HAP-1 (cell line): ENCODE data around the gene MEG3.

Experiments
- DNase-seq, 2 experiments: peaks; one replicate each; pipeline ENCODE4 v3.0.0-alpha.2; 2016 to 2020; ENCODE audit warnings: low spot score in 2 of 2
- H3K27me3 ChIP-seq: fragments of 250-450 bp; sonication (Bioruptor Pico); 2 replicates; pipeline ENCODE4 v1.5.1; 2020; ENCODE audit warnings: low read depth, mild to moderate bottlenecking, moderate library complexity
- H3K36me3 ChIP-seq: fragments of 250-450 bp; sonication (Bioruptor Pico); replicated peaks from 2 replicates; pipeline ENCODE4 v1.5.1; 2020; ENCODE audit warnings: mild to moderate bottlenecking
- H3K4me1 ChIP-seq: fragments of 250-450 bp; sonication (Bioruptor Pico); 2 replicates; pipeline ENCODE4 v1.5.1; 2020; ENCODE audit warnings: mild to moderate bottlenecking
- H3K4me3 ChIP-seq: fragments of 250-450 bp; sonication (Bioruptor Pico); 2 replicates; pipeline ENCODE4 v1.5.1; 2020; ENCODE audit warnings: mild to moderate bottlenecking, moderate library complexity
- H3K9me3 ChIP-seq: fragments of 250-450 bp; sonication (Bioruptor Pico); 2 replicates; pipeline ENCODE4 v1.5.1; 2020; ENCODE audit warnings: mild to moderate bottlenecking, moderate library complexity
- in situ Hi-C: fragments of 300-500 bp; cut with MboI; formaldehyde crosslinking; loops from 3 replicates; pipeline ENCODE4 v1.14.3; 2020; ENCODE audit warnings: low sequenced_read_pairs, inconsistent platforms, mixed read lengths

The MEG3 gene

DNA sequence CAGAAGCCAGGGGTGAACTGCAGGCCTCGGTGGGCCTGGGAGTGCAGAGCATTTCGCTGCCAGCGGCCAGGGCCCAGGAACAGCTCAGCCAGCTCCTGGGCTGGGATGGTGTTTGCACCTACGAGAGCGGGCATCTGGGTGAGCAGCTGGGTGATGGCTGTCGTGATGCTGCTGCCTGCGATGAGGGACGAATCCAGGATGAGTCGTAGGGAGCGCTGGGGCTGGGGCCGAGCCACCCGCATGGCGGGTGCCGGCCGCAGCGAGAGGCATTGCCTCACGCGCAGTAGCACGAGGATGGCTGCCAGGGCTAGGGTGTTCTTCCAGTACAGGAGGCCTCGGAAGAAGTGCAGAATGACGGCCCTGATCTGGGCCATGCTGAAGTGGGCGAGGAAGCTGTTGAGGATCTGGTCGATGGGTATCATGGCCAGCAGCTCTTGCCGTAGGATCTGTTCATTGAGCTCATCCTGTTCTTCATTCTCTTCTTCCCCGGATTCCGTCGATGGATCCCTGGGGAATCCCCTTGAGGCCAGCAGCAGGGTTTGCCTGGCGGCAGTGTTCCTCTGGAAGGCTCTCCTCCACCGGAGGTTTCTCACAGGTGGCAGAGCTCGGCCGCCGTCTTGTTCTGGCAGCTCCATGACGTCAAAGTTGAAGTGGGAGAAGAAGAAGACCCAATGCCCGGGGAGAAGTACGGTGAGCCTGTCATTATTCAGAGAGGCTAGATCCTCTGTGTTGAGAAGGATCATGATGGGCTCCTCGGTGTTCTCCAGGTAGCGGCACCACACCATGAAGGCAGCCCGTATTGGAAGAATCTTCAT, 55.5 kb downstream of the MEG3 start:
- in situ Hi-C loops: no loop called here
- Histone ChIP-seq H3K27me3 (no peaks in the 10 kb centered on the region), H3K36me3 (no peaks in the 10 kb centered on the region), H3K4me3 (no peak overlapping the region), H3K4me1 (no peaks in the 10 kb centered on the region), H3K9me3 (no peaks in the 10 kb centered on the region)
- no peak for DNase-seq

GRCh38 chr14:100882026-100882967, 56.4 kb downstream of the MEG3 start:
- Histone ChIP-seq H3K4me3 (no peak overlapping the region), H3K27me3 (no peaks in the 10 kb centered on the region), H3K36me3 (no peaks in the 10 kb centered on the region), H3K4me1 (no peaks in the 10 kb centered on the region), H3K9me3 (no peaks in the 10 kb centered on the region)
- no peak for DNase-seq
- in situ Hi-C loops: no loop called here

DNA sequence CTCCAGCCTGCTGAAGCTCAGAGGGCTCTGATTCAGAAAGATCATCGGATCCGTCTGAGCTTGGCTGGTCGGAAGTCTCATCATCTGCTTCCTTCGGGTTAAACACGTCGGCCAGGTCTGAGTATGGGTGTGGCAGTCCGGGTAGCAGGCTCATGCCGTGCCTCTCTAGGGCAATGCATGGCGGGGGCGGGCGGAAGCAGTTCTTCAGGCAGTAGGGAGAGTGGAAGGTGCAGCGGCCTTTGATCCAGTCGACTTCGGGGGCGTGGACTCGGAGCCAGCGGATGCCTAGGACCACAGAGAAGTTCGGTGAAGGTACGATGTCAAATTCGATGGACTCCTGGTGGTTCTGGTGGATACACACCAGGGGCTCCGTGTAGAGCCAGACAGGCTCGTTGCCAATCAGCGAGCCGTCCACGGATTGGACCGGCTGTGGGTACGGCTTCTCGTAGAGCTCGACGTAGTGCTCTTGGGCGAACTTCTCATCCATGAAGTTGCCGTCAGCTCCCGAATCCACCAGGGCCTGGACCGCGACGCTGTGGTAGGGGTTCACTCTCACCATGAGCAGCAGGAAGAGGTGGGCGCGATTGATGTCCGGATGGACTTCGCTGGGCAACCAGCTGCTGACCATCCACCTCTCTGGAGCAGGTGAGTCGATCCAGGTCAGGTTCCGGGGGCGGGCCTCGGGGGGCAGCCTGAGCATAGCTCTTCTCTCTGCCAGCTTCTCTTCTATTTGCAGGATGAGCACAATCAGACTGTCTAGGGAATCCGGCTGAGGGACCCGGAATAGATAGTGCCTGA, 57.3 kb downstream of the MEG3 start:
- Histone ChIP-seq H3K36me3 (no peaks in the 10 kb centered on the region), H3K9me3 (no peaks in the 10 kb centered on the region), H3K4me3 (no peak overlapping the region), H3K4me1 (peaks cover 4% of the 10 kb centered on the region), H3K27me3 (no peaks in the 10 kb centered on the region)
- in situ Hi-C loops: no loop called here
- DNase-seq: no peak

DNA sequence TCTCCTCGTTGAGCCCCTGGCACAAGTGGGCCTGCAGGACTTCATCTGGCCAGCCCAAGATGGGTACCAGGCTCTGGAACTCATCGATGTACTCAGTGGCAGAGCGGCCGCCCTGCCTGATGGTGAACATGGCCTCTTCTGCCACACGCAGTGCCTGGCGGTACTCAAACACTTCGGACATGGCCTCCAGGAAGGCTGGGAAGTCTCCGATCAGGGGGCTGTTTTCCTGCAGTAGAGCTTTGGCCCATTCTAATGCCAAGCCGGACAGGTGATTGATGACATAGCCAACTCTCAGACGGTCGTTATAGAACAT, 57.8 kb downstream of the MEG3 start:
- no peaks in the 10 kb centered on the region for H3K27me3 ChIP-seq
- DNase-seq: no peak
- no peaks in the 10 kb centered on the region for H3K36me3 ChIP-seq
- no peak overlapping the region for H3K4me3 ChIP-seq
- peaks cover 5% of the 10 kb centered on the region for H3K4me1 ChIP-seq
- H3K9me3 ChIP-seq: no peaks in the 10 kb centered on the region
- in situ Hi-C loops: no loop called here

- in situ Hi-C loops: no loop called here
- H3K27me3 ChIP-seq: no peaks in the 10 kb centered on the region
Measured at GRCh38 chr14:100884456-100884855, 58.5 kb downstream of the MEG3 start.

DNA sequence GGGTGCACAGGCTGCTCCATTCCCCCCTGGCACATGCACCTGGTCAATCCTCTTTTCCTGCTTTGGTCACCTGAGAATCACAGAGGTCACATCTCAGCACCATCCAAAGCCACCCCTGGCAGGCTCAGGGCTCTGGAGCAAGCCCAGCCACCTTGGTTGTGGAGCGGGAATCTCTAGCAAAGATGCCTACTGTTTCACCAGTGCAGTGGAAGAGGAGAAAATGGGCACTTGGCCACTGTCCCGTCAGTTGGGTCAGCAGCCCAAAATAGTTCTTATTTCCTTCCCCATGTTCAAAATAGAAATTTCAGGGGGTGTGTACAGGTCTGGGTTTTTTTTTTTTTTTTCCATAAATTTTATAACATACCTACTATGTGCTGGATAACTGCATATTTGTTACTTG, 59.3 kb downstream of the MEG3 start:
- no peak for DNase-seq
- in situ Hi-C loops: no loop called here
- H3K4me3 ChIP-seq: no peak overlapping the region
- H3K4me1 ChIP-seq: peaks cover 5% of the 10 kb centered on the region
- no peaks in the 10 kb centered on the region for H3K9me3 ChIP-seq
- H3K36me3 ChIP-seq: no peaks in the 10 kb centered on the region
- H3K27me3 ChIP-seq: no peaks in the 10 kb centered on the region

More at GRCh38 chr14:100884456-100884855, 58.5 kb downstream of the MEG3 start:
- Histone ChIP-seq H3K4me1 (peaks cover 5% of the 10 kb centered on the region), H3K9me3 (no peaks in the 10 kb centered on the region), H3K4me3 (no peak overlapping the region), H3K36me3 (no peaks in the 10 kb centered on the region)
- DNase-seq: no peak

DNA sequence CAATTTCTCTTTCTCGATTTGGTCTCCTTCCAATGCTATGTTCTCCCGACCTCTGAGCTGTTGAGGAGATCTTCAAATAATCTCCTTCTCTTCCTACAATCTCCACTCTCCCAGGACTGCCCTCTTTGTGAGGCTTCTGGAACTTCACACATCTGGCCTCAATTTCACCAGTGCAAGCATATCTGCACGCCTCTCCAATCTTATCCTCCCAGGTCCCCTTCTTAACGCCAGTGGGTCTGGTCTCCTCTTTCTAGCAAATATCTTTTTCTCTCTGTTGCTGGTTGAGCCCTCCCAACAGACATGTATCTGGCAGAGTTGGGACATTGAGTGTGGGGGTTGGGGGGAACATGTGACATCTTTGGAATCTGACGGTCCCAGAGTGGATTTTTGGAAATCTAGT, 59.7 kb downstream of the MEG3 start:
- H3K9me3 ChIP-seq: no peaks in the 10 kb centered on the region
- H3K27me3 ChIP-seq: no peaks in the 10 kb centered on the region
- H3K4me3 ChIP-seq: no peak overlapping the region
- no peaks in the 10 kb centered on the region for H3K36me3 ChIP-seq
- no peak for DNase-seq
- in situ Hi-C loops: no loop called here
- peaks cover 5% of the 10 kb centered on the region for H3K4me1 ChIP-seq

DNA sequence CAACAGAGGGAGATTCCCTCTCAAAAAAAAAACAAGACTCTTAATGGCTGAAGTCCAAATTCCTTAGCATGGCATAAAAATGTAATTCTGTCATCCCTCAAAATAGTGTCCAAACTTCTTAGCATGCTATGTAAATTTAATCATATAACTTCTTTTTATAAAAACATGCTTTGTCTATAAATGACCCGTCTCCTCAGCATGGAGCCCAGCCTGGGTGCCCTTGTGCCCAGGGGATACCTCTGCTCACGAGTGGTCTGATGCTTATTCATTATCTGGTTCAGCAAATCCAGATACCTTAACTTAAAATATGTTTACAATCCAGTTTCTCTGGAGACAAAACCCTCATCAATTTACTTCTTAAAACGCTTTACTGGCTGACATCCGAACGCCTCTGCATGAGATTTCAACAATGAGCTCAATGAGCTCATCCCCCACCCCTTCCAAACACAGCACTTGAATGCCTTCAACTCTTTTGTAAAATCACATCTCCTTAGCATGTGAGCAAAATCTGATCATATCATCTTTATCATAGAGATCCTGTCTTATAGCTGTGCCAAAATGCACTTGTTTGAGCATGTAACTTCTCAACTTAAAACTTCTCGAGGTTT, 61.9 kb downstream of the MEG3 start:
- Histone ChIP-seq H3K4me3 (no peak overlapping the region), H3K36me3 (no peaks in the 10 kb centered on the region), H3K27me3 (no peaks in the 10 kb centered on the region), H3K9me3 (no peaks in the 10 kb centered on the region), H3K4me1 (peaks cover 5% of the 10 kb centered on the region)
- DNase-seq: no peak
- in situ Hi-C loops: no loop called here

GRCh38 chr14:100888789-100889315, 62.9 kb downstream of the MEG3 start:
- in situ Hi-C loops: no loop called here
- Histone ChIP-seq H3K4me3 (no peak overlapping the region), H3K27me3 (no peaks in the 10 kb centered on the region), H3K36me3 (no peaks in the 10 kb centered on the region), H3K9me3 (no peaks in the 10 kb centered on the region), H3K4me1 (peaks cover 5% of the 10 kb centered on the region)
- no peak for DNase-seq

DNA sequence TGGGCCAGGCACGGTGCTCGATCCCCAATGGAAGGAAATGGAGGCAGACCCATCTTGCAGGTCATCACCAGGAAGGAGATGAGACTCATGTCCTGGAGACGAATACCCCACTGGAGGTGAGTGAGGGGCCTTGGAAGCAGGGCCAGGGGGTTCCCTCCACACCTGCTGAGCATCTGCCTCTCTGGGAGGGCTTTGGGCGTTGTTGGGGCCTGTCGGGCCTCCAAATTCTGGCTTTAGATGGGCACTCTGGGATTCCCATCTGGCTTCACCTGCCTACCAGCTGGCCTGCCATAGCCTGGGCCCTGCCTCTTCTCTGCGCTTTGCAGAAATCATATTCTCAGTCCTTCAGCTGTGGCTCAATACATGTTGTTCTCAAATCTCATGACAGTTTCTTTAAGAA, 63.7 kb downstream of the MEG3 start:
- no peak for DNase-seq
- Histone ChIP-seq H3K9me3 (no peaks in the 10 kb centered on the region), H3K36me3 (no peaks in the 10 kb centered on the region), H3K27me3 (no peaks in the 10 kb centered on the region), H3K4me3 (no peak overlapping the region), H3K4me1 (peaks cover 5% of the 10 kb centered on the region)
- in situ Hi-C loops: no loop called here

DNA sequence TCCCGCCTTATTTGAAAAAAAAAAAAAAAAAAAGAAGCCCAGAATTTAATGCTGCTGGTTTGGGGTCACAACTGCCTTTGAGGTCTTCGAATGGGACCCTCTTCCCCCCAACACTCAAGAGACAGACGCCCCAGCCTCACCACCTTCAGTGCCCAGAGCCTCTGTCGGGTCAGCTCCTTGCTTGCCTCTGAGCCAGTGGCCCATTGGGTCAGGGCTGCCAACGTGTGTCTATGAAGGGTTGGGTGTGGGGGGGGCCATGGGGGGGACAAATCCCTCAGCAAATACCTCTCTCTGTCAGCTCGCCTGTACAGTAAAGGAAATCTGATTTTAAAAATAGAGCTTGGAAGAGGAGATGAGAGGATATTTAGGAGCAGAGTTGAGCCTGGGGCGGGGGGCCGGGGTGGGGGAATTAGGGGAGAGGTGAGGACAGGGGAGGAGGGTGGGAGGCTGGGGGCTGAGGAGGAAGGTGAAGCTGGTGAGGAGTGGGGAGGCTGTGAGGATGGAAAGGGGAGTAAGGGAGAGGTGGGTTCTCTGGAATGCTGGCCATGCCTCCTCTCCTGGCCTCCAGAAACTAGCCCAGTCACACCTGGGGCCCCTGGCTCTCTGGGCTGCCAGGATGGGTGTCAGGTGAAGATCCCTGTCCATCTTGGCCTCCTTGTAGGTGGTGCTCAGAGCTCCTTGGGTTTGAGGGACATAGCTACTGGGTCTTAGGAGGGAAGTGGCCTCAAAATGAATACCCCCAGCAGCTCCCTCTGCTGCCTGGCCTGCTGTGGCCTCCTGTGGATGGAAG, 64.3 kb downstream of the MEG3 start:
- in situ Hi-C loops: no loop called here
- peak in 1 of 2 experiments; percentile 1 for DNase-seq
- Histone ChIP-seq H3K9me3 (no peaks in the 10 kb centered on the region), H3K27me3 (no peaks in the 10 kb centered on the region), H3K36me3 (no peaks in the 10 kb centered on the region), H3K4me3 (no peak overlapping the region), H3K4me1 (peaks cover 5% of the 10 kb centered on the region)

GRCh38 chr14:100891051-100891450, 65.1 kb downstream of the MEG3 start:
- H3K27me3 ChIP-seq: no peaks in the 10 kb centered on the region
- in situ Hi-C loops: no loop called here
- DNase-seq: peak in 1 of 2 experiments; percentile 4
- no peaks in the 10 kb centered on the region for H3K36me3 ChIP-seq
- H3K4me1 ChIP-seq: peaks cover 5% of the 10 kb centered on the region
- no peaks in the 10 kb centered on the region for H3K9me3 ChIP-seq
- no peak overlapping the region for H3K4me3 ChIP-seq
